CD14-positive monocyte (primary cell): ENCODE data around the gene MAVS. TPM values are rescaled to one million over a fixed set of nuclear protein-coding genes. Genes with fewer than 3 reads are reported as not detected.

Source experiments
- DNase-seq, 3 donors: peaks; one replicate each; pipeline ENCODE4 v3.0.0-alpha.2; 2011 to 2022
- H2AFZ ChIP-seq: 2 replicates; pipeline ENCODE4 v1.6.0; 2012; ENCODE audit warnings: mild to moderate bottlenecking, low read depth, low read length, inconsistent platforms; ENCODE audit not compliant: insufficient read depth, poor library complexity, severe bottlenecking
- H3K27ac ChIP-seq, 2 donors: 1 replicate in 1 of 2; 2 replicates in 1 of 2; pipeline ENCODE4 v1.5.1; 2012 to 2013; ENCODE audit warnings: low read length in 2 of 2, control low read depth in 1 of 2, inconsistent platforms in 1 of 2, low read depth in 1 of 2, mild to moderate bottlenecking in 1 of 2
- H3K27me3 ChIP-seq, 2 donors: one replicate each; pipeline versions ENCODE4 v1.6.0 to v1.6.1; 2011 to 2013; ENCODE audit warnings: low read length in 2 of 2; ENCODE audit not compliant: control insufficient read depth in 2 of 2, insufficient read depth in 2 of 2
- H3K36me3 ChIP-seq, 2 donors: replicated peaks in 1 of 2; 1 replicate in 1 of 2; 2 replicates in 1 of 2; pipeline versions ENCODE4 v1.5.1 to v1.6.1; 2012 to 2013; ENCODE audit warnings: low read length in 2 of 2, control low read depth in 1 of 2, inconsistent platforms in 1 of 2, mild to moderate bottlenecking in 1 of 2; ENCODE audit not compliant: insufficient read depth in 2 of 2, control insufficient read depth in 1 of 2
- H3K4me1 ChIP-seq, 2 donors: 1 replicate in 1 of 2; 2 replicates in 1 of 2; pipeline versions ENCODE4 v1.5.1 to v1.6.1; 2012 to 2013; ENCODE audit warnings: low read length in 2 of 2, control low read depth in 1 of 2, inconsistent platforms in 1 of 2, mild to moderate bottlenecking in 1 of 2, moderate library complexity in 1 of 2; ENCODE audit not compliant: insufficient read depth in 2 of 2, control insufficient read depth in 1 of 2
- H3K4me2 ChIP-seq: replicated peaks from 2 replicates; pipeline ENCODE3; 2012; ENCODE audit warnings: low read length, moderate library complexity, mild to moderate bottlenecking; ENCODE audit not compliant: poor library complexity, severe bottlenecking; ENCODE audit errors: extremely low read depth
- H3K4me3 ChIP-seq, 3 experiments: fragments of 200-600 bp in 1 of 3; sonication (generic) in 1 of 3; replicated peaks in 1 of 3; 1 replicate in 2 of 3; 2 replicates in 1 of 3; pipeline ENCODE4 v1.5.1; 2011 to 2013; ENCODE audit warnings: low read length in 3 of 3, mild to moderate bottlenecking in 3 of 3, control low read depth in 2 of 3, low read depth in 2 of 3, inconsistent platforms in 1 of 3, moderate library complexity in 1 of 3
- H3K79me2 ChIP-seq: 2 replicates; pipeline ENCODE4 v1.6.0; 2012; ENCODE audit warnings: mild to moderate bottlenecking, control low read depth, inconsistent platforms, low read length, moderate library complexity; ENCODE audit not compliant: insufficient read depth
- H3K9ac ChIP-seq: 2 replicates; pipeline ENCODE4 v1.6.0; 2017; ENCODE audit warnings: low read length, mild to moderate bottlenecking; ENCODE audit not compliant: insufficient read depth, poor library complexity, severe bottlenecking
- H3K9me3 ChIP-seq, 2 donors: replicated peaks in 1 of 2; 1 replicate in 1 of 2; 2 replicates in 1 of 2; pipeline versions ENCODE4 v1.5.1 to v1.6.1; 2012 to 2013; ENCODE audit warnings: low read length in 2 of 2, control low read depth in 1 of 2; ENCODE audit not compliant: control insufficient read depth in 1 of 2, insufficient read depth in 1 of 2
- H4K20me1 ChIP-seq: 2 replicates; pipeline ENCODE4 v1.6.0; 2012; ENCODE audit warnings: mild to moderate bottlenecking, low read length, control low read depth, moderate library complexity; ENCODE audit not compliant: insufficient read depth
- H3K27ac Mint-ChIP-seq, 7 donors: one replicate each; pipeline ENCODE4 v1.8.0; 2020; ENCODE audit warnings: mild to moderate bottlenecking in 7 of 7, mixed read lengths in 7 of 7, moderate library complexity in 6 of 7, inconsistent platforms in 2 of 7
- H3K27me3 Mint-ChIP-seq, 3 donors: one replicate each; pipeline ENCODE4 v1.8.0; 2021 to 2022; ENCODE audit warnings: low read depth in 3 of 3, mild to moderate bottlenecking in 3 of 3, mixed read lengths in 3 of 3, moderate library complexity in 3 of 3, inconsistent platforms in 1 of 3
- H3K36me3 Mint-ChIP-seq, 2 donors: one replicate each; pipeline ENCODE4 v1.8.0; 2020; ENCODE audit warnings: mixed read lengths in 2 of 2, inconsistent platforms in 1 of 2, mild to moderate bottlenecking in 1 of 2
- H3K4me1 Mint-ChIP-seq: one replicate; pipeline ENCODE4 v1.8.0; 2020; ENCODE audit warnings: mild to moderate bottlenecking, mixed read lengths
- H3K4me3 Mint-ChIP-seq, 2 donors: one replicate each; pipeline ENCODE4 v1.8.0; 2020; ENCODE audit warnings: mild to moderate bottlenecking in 2 of 2, mixed read lengths in 2 of 2, moderate library complexity in 1 of 2
- H3K9me3 Mint-ChIP-seq, 7 donors: one replicate each; pipeline ENCODE4 v1.8.0; 2020 to 2022; ENCODE audit warnings: mixed read lengths in 7 of 7, mild to moderate bottlenecking in 6 of 7, moderate library complexity in 6 of 7, inconsistent platforms in 2 of 7
- CTCF ChIP-seq: fragments of 200-600 bp; IDR thresholded peaks from one replicate; pipeline ENCODE4 v1.8.0; 2022; ENCODE audit warnings: antibody characterized with exemption, mild to moderate bottlenecking
- WGBS: methylation state at CpG from one replicate; pipeline ENCODE4 v1.1.5; 2013; ENCODE audit warnings: missing lambda C conversion rate; ENCODE audit not compliant: insufficient coverage; 5-methylcytosine and 5-hydroxymethylcytosine counted together
- intact Hi-C, 2 donors: fragments of 100-400 bp; cut with micrococcal nuclease; formaldehyde crosslinking; loops; one replicate each; pipeline versions ENCODE4 v1.15.0 to v1.15.1; 2023
- polyA plus RNA-seq, 3 donors: library from polyadenylated mRNA; depleted of rRNA in 1 of 3; unstranded in 2 of 3; stranded (reverse) in 1 of 3; fragments of 300-500 nt in 2 of 3; fragments of >200 nt in 1 of 3; fragmentation: Illumina TruSeq in 2 of 3; gene quantifications; 1 replicate in 2 of 3; 2 replicates in 1 of 3; pipeline ENCODE4 v1.2.3, GENCODE V29; 2012 to 2021

Gene MAVS
- polyA plus RNA-seq, 3 donors: 1.8 to 16.6 (median 3.2) TPM

- DNase-seq: peak in 1 of 3 donors; percentile 44
- Histone ChIP-seq H3K27ac (peak overlapping the region; percentile 76 to 84), H3K4me2 (peak overlapping the region; percentile 12), H3K27me3 (no peaks in the 10 kb centered on the region), H3K36me3 (peaks cover 52 to 60% of the 10 kb centered on the region in 2 donors), H3K79me2 (peaks cover 91% of the 10 kb centered on the region), H4K20me1 (peaks cover 94% of the 10 kb centered on the region), H2AFZ (no peak overlapping the region), H3K9me3 (no peaks in the 10 kb centered on the region), H3K9ac (no peak overlapping the region), H3K4me3 (no peak overlapping the region), H3K4me1 (peaks cover 65 to 66% of the 10 kb centered on the region in 2 donors)
- TF ChIP-seq CTCF: no peak
- H3K27ac Mint-ChIP-seq: peak overlapping the region; percentile 18 to 91 (median 88)
- H3K4me1 Mint-ChIP-seq: peaks cover 66% of the 10 kb centered on the region
- whole genome bisulfite sequencing: 60% methylated on average over 2 of the region's 2 CpGs
- H3K9me3 Mint-ChIP-seq: no peaks in the 10 kb centered on the region
- intact Hi-C loops: loop anchor here (10.0 kb wide), 2 partner anchors 161 to 171 kb away; no protein-coding TSS in a partner anchor
- peaks cover 0 to 3% (median 0%) of the 10 kb centered on the region in 3 donors for H3K27me3 Mint-ChIP-seq
- peaks cover 57 to 72% of the 10 kb centered on the region in 2 donors for H3K36me3 Mint-ChIP-seq
- no peak overlapping the region for H3K4me3 Mint-ChIP-seq
Measured at GRCh38 chr20:3923818-3924217, 77.2 kb downstream of the MAVS start.

GRCh38 chr20:3924304-3925112, 77.9 kb downstream of the MAVS start:
- no peak overlapping the region for H3K4me3 Mint-ChIP-seq
- H3K4me1 Mint-ChIP-seq: peaks cover 73% of the 10 kb centered on the region
- no peaks in the 10 kb centered on the region for H3K9me3 ChIP-seq
- H3K27me3 Mint-ChIP-seq: peaks cover 0 to 3% (median 0%) of the 10 kb centered on the region in 3 donors
- H3K36me3 ChIP-seq: peaks cover 45 to 53% of the 10 kb centered on the region in 2 donors
- H3K27ac Mint-ChIP-seq: peak overlapping the region; percentile 86 to 91 (median 89)
- no peak overlapping the region for H2AFZ ChIP-seq
- peaks cover 50 to 65% of the 10 kb centered on the region in 2 donors for H3K36me3 Mint-ChIP-seq
- no peaks in the 10 kb centered on the region for H3K27me3 ChIP-seq
- peaks cover 84% of the 10 kb centered on the region for H3K79me2 ChIP-seq
- H3K9me3 Mint-ChIP-seq: no peaks in the 10 kb centered on the region
- 64% methylated on average over 9 of the region's 13 CpGs for WGBS
- intact Hi-C loops: loop anchor here (5.0 to 10.0 kb wide), 3 partner anchors 32 to 170 kb away; no protein-coding TSS in a partner anchor
- peak; percentile 53 for TF ChIP-seq CTCF
- DNase-seq: peak; percentile 64 to 80 (median 65)
- H3K4me3 ChIP-seq: peak overlapping the region in 1 of 3 experiments; percentile 1
- peak overlapping the region; percentile 12 for H3K4me2 ChIP-seq
- H3K9ac ChIP-seq: no peak overlapping the region
- peaks cover 93% of the 10 kb centered on the region for H4K20me1 ChIP-seq
- H3K27ac ChIP-seq: peak overlapping the region; percentile 76 to 84
- peaks cover 72 to 73% of the 10 kb centered on the region in 2 donors for H3K4me1 ChIP-seq
